Measurements from ENCODE around the gene STK32B.

Gene STK32B

GRCh38 chr4:5300283-5300682, 249.0 kb downstream of the STK32B start:
- no peak for TF ChIP-seq CTCF (IDR thresholded peaks at IDR 0.05; ENCODE audit: extremely low read depth, missing control alignments)
- no peak for DNase-seq (ENCODE audit: low spot score)

GRCh38 chr4:5307928-5308327, 256.6 kb downstream of the STK32B start:
- DNase-seq (ENCODE audit: low spot score): no peak
- no peak for TF ChIP-seq CTCF (IDR thresholded peaks at IDR 0.05; ENCODE audit: extremely low read depth, missing control alignments)

GRCh38 chr4:5322321-5322720, 271.0 kb downstream of the STK32B start:
- DNase-seq (ENCODE audit: low spot score): no peak
- TF ChIP-seq CTCF (IDR thresholded peaks at IDR 0.05; ENCODE audit: extremely low read depth, missing control alignments): no peak

GRCh38 chr4:5330339-5330989, 279.2 kb downstream of the STK32B start:
- TF ChIP-seq CTCF (IDR thresholded peaks at IDR 0.05; ENCODE audit: extremely low read depth, missing control alignments): no peak

GRCh38 chr4:5337731-5338130, 286.5 kb downstream of the STK32B start:
- no peak for TF ChIP-seq CTCF (IDR thresholded peaks at IDR 0.05; ENCODE audit: extremely low read depth, missing control alignments)

More at GRCh38 chr4:5330339-5330989, 279.2 kb downstream of the STK32B start:
- DNase-seq (ENCODE audit: low spot score): no peak

GRCh38 chr4:5338531-5338930, 287.3 kb downstream of the STK32B start:
- no peak for DNase-seq (ENCODE audit: low spot score)
- TF ChIP-seq CTCF (IDR thresholded peaks at IDR 0.05; ENCODE audit: extremely low read depth, missing control alignments): no peak

More at GRCh38 chr4:5337731-5338130, 286.5 kb downstream of the STK32B start:
- DNase-seq (ENCODE audit: low spot score): no peak

GRCh38 chr4:5340991-5341451, 289.7 kb downstream of the STK32B start:
- no peak for DNase-seq (ENCODE audit: low spot score)

More at GRCh38 chr4:5340991-5341451, 289.7 kb downstream of the STK32B start:
- TF ChIP-seq CTCF (IDR thresholded peaks at IDR 0.05; ENCODE audit: extremely low read depth, missing control alignments): no peak
